ENCODE data around the gene TACSTD2.
A peak's percentile ranks its signal among the peaks of the same experiment; 100 is the strongest.

Gene TACSTD2

GRCh38 chr1:58620259-58620658 lies 43.2 kb upstream of the TACSTD2 start:
- POLR2A ChIA-PET, result no interaction called here

GRCh38 chr1:58619286-58620054 lies 42.4 kb upstream of the TACSTD2 start:
- TF ChIP-seq CTCF (IDR thresholded peaks at IDR 0.05; ENCODE audit: insufficient read depth, low read length, missing control alignments), result no peak
- no peak overlapping the region for H3K4me3 ChIP-seq (ENCODE audit: low read depth, low read length)
- no peak for DNase-seq (ENCODE audit: low read depth, low spot score)
- ChIA-PET CTCF (interaction anchor here (1.5 kb wide), 1 partner anchor 17 kb away, joined by 3 read pairs; no protein-coding TSS in a partner anchor), POLR2A (no interaction called here)

More at GRCh38 chr1:58620259-58620658, 43.2 kb upstream of the TACSTD2 start:
- CTCF ChIA-PET, result no interaction called here
- H3K4me3 ChIP-seq (ENCODE audit: low read depth, low read length), result no peak overlapping the region
- DNase-seq (ENCODE audit: low read depth, low spot score), result no peak
- no peak for TF ChIP-seq CTCF (IDR thresholded peaks at IDR 0.05; ENCODE audit: insufficient read depth, low read length, missing control alignments)

DNA sequence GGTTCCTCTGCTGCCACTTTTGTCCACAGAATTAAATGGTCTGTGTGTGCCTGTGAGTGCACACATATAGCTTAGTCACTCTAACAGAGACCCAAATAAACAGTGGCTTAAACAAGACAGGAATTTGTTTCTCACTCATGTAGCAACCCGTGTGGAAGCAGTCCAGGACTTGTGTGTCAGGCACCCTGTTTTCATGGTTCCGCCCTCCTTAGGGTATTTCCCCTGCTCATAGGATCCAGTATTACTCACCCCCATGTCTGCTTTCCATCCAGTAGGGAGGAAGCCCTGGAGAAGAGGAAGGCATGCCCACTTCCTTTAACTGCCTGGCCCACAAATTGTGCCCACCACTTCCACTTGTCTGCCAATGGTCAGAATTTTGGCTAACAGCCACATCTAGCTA lies 41.3 kb upstream of the TACSTD2 start:
- no peak for TF ChIP-seq CTCF (IDR thresholded peaks at IDR 0.05; ENCODE audit: insufficient read depth, low read length, missing control alignments)
- H3K4me3 ChIP-seq (ENCODE audit: low read depth, low read length), result no peak overlapping the region
- ChIA-PET POLR2A (no interaction called here), CTCF (interaction anchor here (1.5 kb wide), 1 partner anchor 15 kb away, joined by 3 read pairs; no protein-coding TSS in a partner anchor)
- DNase-seq (ENCODE audit: low read depth, low spot score), result peak; percentile 77

- no peak for TF ChIP-seq CTCF (IDR thresholded peaks at IDR 0.05; ENCODE audit: insufficient read depth, low read length, missing control alignments)
Observed at GRCh38 chr1:58611861-58612385, 34.9 kb upstream of the TACSTD2 start.

DNA sequence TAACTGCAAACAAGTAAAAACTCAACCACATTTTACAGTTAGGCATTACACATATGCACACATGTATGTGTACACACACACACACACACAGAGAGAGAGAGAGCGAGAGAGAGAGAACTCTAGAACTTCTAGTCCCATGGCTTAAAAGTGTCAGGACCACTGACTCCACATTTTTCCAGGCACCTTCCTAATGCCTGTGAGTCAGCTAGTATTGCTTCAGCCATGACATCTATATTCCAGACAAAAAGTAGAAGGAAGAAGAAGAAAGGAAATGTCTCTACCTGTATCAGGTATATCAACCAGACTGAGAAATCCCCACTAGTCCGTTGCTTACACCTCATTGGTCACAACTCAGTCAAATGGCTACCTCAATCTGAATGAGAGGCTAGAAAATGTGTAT lies 31.9 kb upstream of the TACSTD2 start:
- H3K4me3 ChIP-seq (ENCODE audit: low read depth, low read length), result no peak overlapping the region
- TF ChIP-seq CTCF (IDR thresholded peaks at IDR 0.05; ENCODE audit: insufficient read depth, low read length, missing control alignments), result no peak
- DNase-seq (ENCODE audit: low read depth, low spot score), result no peak
- ChIA-PET POLR2A (no interaction called here), CTCF (no interaction called here)

More at GRCh38 chr1:58611861-58612385, 34.9 kb upstream of the TACSTD2 start:
- H3K4me3 ChIP-seq (ENCODE audit: low read depth, low read length), result no peak overlapping the region
- ChIA-PET POLR2A (no interaction called here), CTCF (no interaction called here)
- DNase-seq (ENCODE audit: low read depth, low spot score), result no peak

DNA sequence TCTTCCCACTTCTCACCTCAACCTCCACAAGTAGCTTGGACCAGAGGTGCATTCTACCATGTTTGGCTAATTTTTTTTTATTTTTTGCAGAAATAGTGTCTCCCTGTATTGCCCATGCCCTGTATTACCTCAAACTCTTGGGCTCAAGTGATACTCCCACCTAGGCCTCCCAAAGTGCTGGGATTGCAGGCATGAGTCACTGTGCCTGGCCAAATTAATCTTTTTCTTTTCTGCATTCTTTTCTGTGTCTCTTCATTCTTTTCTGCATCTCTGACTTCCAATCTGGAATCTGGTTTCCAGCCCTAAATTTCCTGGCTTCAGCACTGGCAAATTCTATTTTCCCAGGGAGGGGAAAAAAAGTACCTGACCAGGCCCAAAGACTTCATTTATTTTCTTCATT lies 31.2 kb upstream of the TACSTD2 start:
- ChIA-PET CTCF (interaction anchor here (1.0 kb wide), 1 partner anchor 44 kb away, joined by 3 read pairs; no protein-coding TSS in a partner anchor), POLR2A (no interaction called here)
- no peak for TF ChIP-seq CTCF (IDR thresholded peaks at IDR 0.05; ENCODE audit: insufficient read depth, low read length, missing control alignments)
- DNase-seq (ENCODE audit: low read depth, low spot score), result no peak
- no peak overlapping the region for H3K4me3 ChIP-seq (ENCODE audit: low read depth, low read length)

Data from AG04449 (cell line).